AG04449 (cell line): ENCODE results near the gene ABCB1.

ENCODE experiments used
- CTCF ChIA-PET: fragments of 350-600 bp; formaldehyde crosslinking; extraction: SDS; loops from one replicate; lab custom pipeline; 2021; ENCODE audit warnings: antibody characterized with exemption; lab: Yijun Ruan, JAX
- POLR2A ChIA-PET: fragments of 400-600, 350-600 bp; formaldehyde crosslinking; extraction: SDS; loops from one replicate; lab custom pipeline; 2020; ENCODE audit warnings: antibody characterized with exemption, inconsistent platforms; lab: Yijun Ruan, JAX
- DNase-seq: peaks from one replicate; pipeline ENCODE4 v3.0.0-alpha.2; 2010; ENCODE audit warnings: low read depth, low spot score
- H3K4me3 ChIP-seq: 2 replicates; pipeline ENCODE4 v1.5.1; 2011; ENCODE audit warnings: low read depth, mild to moderate bottlenecking, control low read depth, low read length
- TF ChIP-seq, protein P1 (sequence below): IDR thresholded peaks from one replicate; pipeline ENCODE4 v1.5.1; 2011; ENCODE audit warnings: mild to moderate bottlenecking, moderate library complexity, low read length, control low read depth, inconsistent platforms; ENCODE audit not compliant: insufficient read depth; ENCODE audit errors: missing control alignments

Gene ABCB1

DNA sequence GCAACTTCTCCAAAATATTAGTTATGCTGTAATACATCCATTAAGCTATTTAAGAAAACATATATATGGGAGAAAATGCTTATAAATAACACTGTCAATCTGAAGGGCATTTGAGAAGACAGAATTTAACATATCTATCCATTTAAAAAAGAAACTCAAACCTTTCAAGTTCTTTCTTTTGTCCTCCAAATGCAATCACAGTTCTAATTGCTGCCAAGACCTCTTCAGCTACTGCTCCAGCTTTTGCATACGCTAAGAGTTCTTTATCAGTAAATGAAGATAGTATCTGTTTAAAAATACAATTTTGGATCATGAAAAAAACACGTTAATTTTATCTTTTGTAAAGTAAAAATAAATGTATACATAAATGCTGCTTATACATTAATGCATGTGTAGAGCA lies 39.6 kb downstream of the ABCB1 start:
- no peak overlapping the region for H3K4me3 ChIP-seq
- TF ChIP-seq, protein P1, sequence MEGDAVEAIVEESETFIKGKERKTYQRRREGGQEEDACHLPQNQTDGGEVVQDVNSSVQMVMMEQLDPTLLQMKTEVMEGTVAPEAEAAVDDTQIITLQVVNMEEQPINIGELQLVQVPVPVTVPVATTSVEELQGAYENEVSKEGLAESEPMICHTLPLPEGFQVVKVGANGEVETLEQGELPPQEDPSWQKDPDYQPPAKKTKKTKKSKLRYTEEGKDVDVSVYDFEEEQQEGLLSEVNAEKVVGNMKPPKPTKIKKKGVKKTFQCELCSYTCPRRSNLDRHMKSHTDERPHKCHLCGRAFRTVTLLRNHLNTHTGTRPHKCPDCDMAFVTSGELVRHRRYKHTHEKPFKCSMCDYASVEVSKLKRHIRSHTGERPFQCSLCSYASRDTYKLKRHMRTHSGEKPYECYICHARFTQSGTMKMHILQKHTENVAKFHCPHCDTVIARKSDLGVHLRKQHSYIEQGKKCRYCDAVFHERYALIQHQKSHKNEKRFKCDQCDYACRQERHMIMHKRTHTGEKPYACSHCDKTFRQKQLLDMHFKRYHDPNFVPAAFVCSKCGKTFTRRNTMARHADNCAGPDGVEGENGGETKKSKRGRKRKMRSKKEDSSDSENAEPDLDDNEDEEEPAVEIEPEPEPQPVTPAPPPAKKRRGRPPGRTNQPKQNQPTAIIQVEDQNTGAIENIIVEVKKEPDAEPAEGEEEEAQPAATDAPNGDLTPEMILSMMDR, result no peak
- POLR2A ChIA-PET, result no interaction called here
- CTCF ChIA-PET, result no interaction called here
- no peak for DNase-seq

DNA sequence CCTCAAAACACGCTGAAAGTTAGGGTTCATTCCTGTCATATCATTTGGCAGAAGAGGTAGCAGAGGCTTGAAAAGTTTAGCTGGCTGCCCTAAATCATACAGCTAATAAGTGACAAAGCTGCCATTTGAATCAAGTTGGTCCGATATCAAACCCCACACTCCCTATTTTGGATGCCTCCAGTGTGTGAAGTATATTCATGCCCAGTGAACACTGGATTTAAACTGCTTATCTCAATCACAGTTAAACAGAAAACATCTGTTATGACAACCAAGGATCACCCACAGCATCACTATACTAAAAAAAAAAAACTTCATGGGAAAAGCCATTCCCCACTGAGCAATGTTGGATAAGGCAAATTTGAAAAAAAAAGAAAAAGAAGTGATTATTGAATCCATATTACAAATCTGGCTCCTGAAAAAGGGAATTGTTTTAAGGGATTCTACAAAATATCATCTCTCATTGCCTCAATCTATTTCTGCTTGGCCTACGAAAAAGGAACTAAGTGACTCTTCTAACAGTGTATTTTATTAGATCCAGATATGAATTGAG lies 48.3 kb downstream of the ABCB1 start:
- H3K4me3 ChIP-seq, result no peak overlapping the region
- ChIA-PET POLR2A (no interaction called here), CTCF (no interaction called here)
- DNase-seq, result no peak
- TF ChIP-seq, protein P1, result no peak

DNA sequence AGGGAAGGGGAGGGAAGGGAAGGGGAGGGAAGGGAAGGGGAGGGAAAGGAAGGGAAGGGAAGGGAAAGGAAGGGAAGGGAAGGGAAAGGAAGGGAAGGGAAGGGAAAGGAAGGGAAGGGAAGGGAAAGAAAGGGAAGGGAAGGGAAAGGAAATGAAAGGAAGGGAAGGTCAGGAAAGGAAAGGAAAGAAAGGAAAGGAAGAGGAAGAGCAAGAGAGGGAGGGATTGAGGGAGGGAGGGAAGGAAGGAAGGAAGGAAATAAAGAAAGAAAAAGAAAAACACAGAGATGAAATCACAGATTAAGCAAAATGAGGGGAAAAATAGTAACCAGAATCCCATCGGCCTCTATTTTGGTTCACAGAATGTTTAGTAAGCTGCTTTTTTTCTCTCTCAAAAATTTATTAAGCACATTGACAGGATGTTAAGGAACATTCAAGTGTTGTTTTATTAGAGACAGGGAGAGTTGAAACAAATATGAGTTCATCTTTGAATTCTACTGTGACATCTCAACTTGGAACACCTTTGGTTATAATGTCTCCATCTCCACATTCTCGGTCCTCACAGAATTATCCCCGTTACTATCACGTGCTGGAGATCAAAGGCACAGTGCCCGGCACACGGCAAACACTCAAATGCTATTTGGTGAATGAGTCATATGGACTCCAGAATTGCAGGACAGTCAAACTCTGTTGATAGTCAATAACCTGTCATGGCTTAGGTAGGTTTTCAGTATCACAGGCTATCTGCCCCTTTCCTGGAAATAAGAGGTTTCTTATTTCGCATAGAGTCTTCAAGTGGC lies 52.4 kb downstream of the ABCB1 start:
- no peak overlapping the region for H3K4me3 ChIP-seq
- no peak for DNase-seq
- TF ChIP-seq, protein P1, result no peak
- CTCF ChIA-PET, result no interaction called here
- POLR2A ChIA-PET, result no interaction called here

DNA sequence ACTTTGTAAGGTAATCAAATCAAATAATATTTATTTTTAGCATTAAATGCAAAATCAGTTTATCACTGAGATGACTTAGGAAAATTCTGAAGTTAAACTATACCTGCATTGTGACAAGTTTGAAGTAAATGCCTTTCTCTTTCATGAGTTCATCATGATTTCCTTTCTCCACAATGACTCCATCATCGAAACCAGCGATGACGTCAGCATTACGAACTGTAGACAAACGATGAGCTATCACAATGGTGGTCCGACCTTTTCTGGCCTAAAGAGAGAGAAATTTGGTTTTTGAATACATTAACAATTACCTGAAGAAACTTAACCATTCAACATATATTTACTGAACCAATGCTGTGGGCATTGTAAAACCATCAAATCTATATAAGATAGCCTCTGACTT lies 54.9 kb downstream of the ABCB1 start:
- ChIA-PET CTCF (no interaction called here), POLR2A (no interaction called here)
- no peak for DNase-seq
- TF ChIP-seq, protein P1, result no peak
- no peak overlapping the region for H3K4me3 ChIP-seq

DNA sequence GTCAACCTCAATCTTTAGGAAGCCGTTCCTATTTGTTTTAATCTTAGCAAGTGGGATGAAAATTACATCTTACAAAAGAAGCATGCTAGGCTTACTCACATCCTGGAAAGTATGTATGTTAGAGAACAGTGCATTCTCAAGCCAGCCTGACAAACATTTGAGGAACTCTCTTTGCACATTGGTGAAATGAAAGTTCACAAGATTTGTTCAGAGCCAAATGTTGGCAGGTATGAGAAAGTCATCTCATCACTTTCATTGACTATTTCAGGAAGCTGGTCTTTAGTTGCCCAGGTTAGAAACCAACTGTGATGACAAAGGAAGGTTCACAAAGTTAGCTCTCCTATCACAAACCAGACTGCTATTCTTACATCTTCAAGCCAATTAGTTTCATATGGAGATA lies 57.1 kb downstream of the ABCB1 start:
- ChIA-PET POLR2A (no interaction called here), CTCF (no interaction called here)
- TF ChIP-seq, protein P1, result no peak

DNA sequence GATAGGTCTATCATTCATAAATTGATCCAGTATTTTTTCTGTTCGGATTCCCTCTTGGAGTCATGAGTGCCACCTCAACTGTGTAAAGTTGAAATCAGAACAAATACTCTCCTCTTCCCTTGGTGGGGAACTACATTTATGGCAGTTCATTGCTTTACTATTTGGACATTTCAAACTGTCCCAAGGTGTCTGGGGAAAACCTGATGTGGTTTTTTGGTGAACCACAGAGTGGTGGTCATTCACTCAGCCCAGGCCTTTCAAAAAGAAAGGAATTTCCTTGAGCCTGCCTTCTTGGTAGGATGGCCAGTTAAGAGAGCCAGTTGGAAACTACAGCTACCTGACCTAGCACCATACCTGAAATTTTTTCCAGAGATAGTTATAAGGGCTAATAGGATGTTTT lies 59.0 kb downstream of the ABCB1 start:
- POLR2A ChIA-PET, result no interaction called here
- H3K4me3 ChIP-seq, result no peak overlapping the region
- no peak for DNase-seq
- TF ChIP-seq, protein P1, result no peak
- CTCF ChIA-PET, result no interaction called here

More for the DNA sequence above, 57.1 kb downstream of the ABCB1 start:
- no peak for DNase-seq
- H3K4me3 ChIP-seq, result no peak overlapping the region
